HepG2 (cell line): Measurements from ENCODE around the gene AFF1. TPM values are rescaled to one million over a fixed set of nuclear protein-coding genes. Genes with fewer than 3 reads are reported as not detected.
A peak's percentile ranks its signal among the peaks of the same experiment; 100 is the strongest.

Experiments used
- BCL6 ChIP-seq: IDR thresholded peaks from 2 replicates; pipeline ENCODE4 v1.6.1; 2016; ENCODE audit warnings: missing genetic modification reagents, missing compliant biosample characterization
- ELK4 ChIP-seq: sonication (generic); formaldehyde crosslinking; IDR thresholded peaks from 2 replicates; pipeline ENCODE4 v1.9.0; 2021; ENCODE audit warnings: missing genetic modification reagents, borderline replicate concordance
- FIP1L1 ChIP-seq: fragments of 200-400 bp; formaldehyde crosslinking; IDR thresholded peaks from 2 replicates; pipeline ENCODE4 v1.6.1; 2018; ENCODE audit warnings: low read depth, mild to moderate bottlenecking, low read length, moderate library complexity, borderline replicate concordance; ENCODE audit not compliant: insufficient read depth
- HHEX ChIP-seq: IDR thresholded peaks from 2 replicates; pipeline ENCODE4 v1.6.1; 2016; ENCODE audit warnings: control low read depth
- IKZF1 ChIP-seq: fragments of 450-650 bp; IDR thresholded peaks from 2 replicates; pipeline ENCODE4 v1.7.1; 2016
- JDP2 ChIP-seq: sonication (generic); formaldehyde crosslinking; IDR thresholded peaks from 2 replicates; pipeline ENCODE4 v1.8.1; 2022; ENCODE audit warnings: missing genetic modification reagents, borderline replicate concordance
- MBD4 ChIP-seq: IDR thresholded peaks from 2 replicates; pipeline ENCODE4 v1.6.1; 2012; ENCODE audit warnings: low read length, inconsistent platforms, borderline replicate concordance
- MTA3 ChIP-seq: sonication (generic); formaldehyde crosslinking; IDR thresholded peaks from 2 replicates; pipeline ENCODE4 v1.4.0; 2020; ENCODE audit warnings: missing genetic modification reagents
- MTF2 ChIP-seq: sonication (generic); formaldehyde crosslinking; IDR thresholded peaks from 2 replicates; pipeline ENCODE4 v1.5.0; 2020; ENCODE audit warnings: missing genetic modification reagents, borderline replicate concordance
- POLR2G ChIP-seq: fragments of 200-400 bp; formaldehyde crosslinking; IDR thresholded peaks from 2 replicates; pipeline ENCODE4 v1.6.1; 2018; ENCODE audit warnings: mild to moderate bottlenecking, low read depth, low read length, moderate library complexity
- REXO4 ChIP-seq: sonication (generic); formaldehyde crosslinking; IDR thresholded peaks from 2 replicates; pipeline ENCODE4 v1.8.0; 2022; ENCODE audit warnings: missing genetic modification reagents, mild to moderate bottlenecking, borderline replicate concordance
- RFX1 ChIP-seq: fragments of 450-650 bp; IDR thresholded peaks from 2 replicates; pipeline ENCODE4 v1.6.1; 2017
- SNRNP70 ChIP-seq: fragments of 200-400 bp; formaldehyde crosslinking; IDR thresholded peaks from 2 replicates; pipeline ENCODE4 v1.6.1; 2017; ENCODE audit warnings: mild to moderate bottlenecking, low read depth, low read length, moderate library complexity
- TBP ChIP-seq: sonication (generic); formaldehyde crosslinking; IDR thresholded peaks from 2 replicates; pipeline ENCODE4 v1.5.0; 2020; ENCODE audit warnings: missing genetic modification reagents
- THYN1 ChIP-seq: sonication (generic); formaldehyde crosslinking; IDR thresholded peaks from 2 replicates; pipeline ENCODE4 v1.8.1; 2023; ENCODE audit warnings: low read depth, mild to moderate bottlenecking, moderate library complexity, missing genetic modification reagents, borderline replicate concordance
- ZBTB37 ChIP-seq: sonication (generic); formaldehyde crosslinking; IDR thresholded peaks from 2 replicates; pipeline ENCODE4 v1.4.0; 2020; ENCODE audit warnings: mild to moderate bottlenecking, missing genetic modification reagents
- ZC3H13 ChIP-seq: sonication (generic); formaldehyde crosslinking; IDR thresholded peaks from 2 replicates; pipeline ENCODE4 v1.8.1; 2023; ENCODE audit warnings: mild to moderate bottlenecking, missing genetic modification reagents, moderate library complexity
- ZFX ChIP-seq: sonication (generic); formaldehyde crosslinking; IDR thresholded peaks from 2 replicates; pipeline ENCODE4 v1.4.0; 2020; ENCODE audit warnings: mild to moderate bottlenecking, low read depth, missing genetic modification reagents, moderate library complexity
- ZNF136 ChIP-seq: sonication (generic); formaldehyde crosslinking; IDR thresholded peaks from 2 replicates; pipeline ENCODE4 v1.8.1; 2022; ENCODE audit warnings: low read depth, mild to moderate bottlenecking, moderate library complexity, missing genetic modification reagents
- ZNF225 ChIP-seq: sonication (generic); formaldehyde crosslinking; IDR thresholded peaks from 2 replicates; pipeline ENCODE4 v1.4.0; 2020; ENCODE audit warnings: mild to moderate bottlenecking, missing genetic modification reagents
- ZNF333 ChIP-seq: sonication (generic); formaldehyde crosslinking; IDR thresholded peaks from 2 replicates; pipeline ENCODE4 v1.4.0; 2020; ENCODE audit warnings: mild to moderate bottlenecking, missing genetic modification reagents, borderline replicate concordance
- ZNF460 ChIP-seq: sonication (generic); formaldehyde crosslinking; IDR thresholded peaks from 2 replicates; pipeline ENCODE4 v1.5.1; 2020; ENCODE audit warnings: missing genetic modification reagents, mild to moderate bottlenecking, borderline replicate concordance
- ZNF510 ChIP-seq: sonication (generic); formaldehyde crosslinking; IDR thresholded peaks from 2 replicates; pipeline ENCODE4 v1.4.0; 2020; ENCODE audit warnings: low read depth, mild to moderate bottlenecking, missing genetic modification reagents
- ZNF556 ChIP-seq: sonication (generic); formaldehyde crosslinking; IDR thresholded peaks from 2 replicates; pipeline ENCODE4 v1.4.0; 2020; ENCODE audit warnings: mild to moderate bottlenecking, missing genetic modification reagents, borderline replicate concordance
- ZNF572 ChIP-seq: sonication (generic); formaldehyde crosslinking; IDR thresholded peaks from 2 replicates; pipeline ENCODE4 v1.5.1; 2020; ENCODE audit warnings: mild to moderate bottlenecking, missing genetic modification reagents
- ZNF788 ChIP-seq: sonication (generic); formaldehyde crosslinking; IDR thresholded peaks from 2 replicates; pipeline ENCODE4 v1.5.0; 2020; ENCODE audit warnings: mild to moderate bottlenecking, missing genetic modification reagents, borderline replicate concordance
- polyA plus RNA-seq, 8 experiments: library from polyadenylated mRNA; depleted of rRNA in 3 of 8; stranded (reverse) in 7 of 8; unstranded in 1 of 8; fragments of >200 nt; fragmentation: Illumina TruSeq in 4 of 8; extraction: Trizol in 4 of 8; gene quantifications; 2 replicates each; pipeline versions ENCODE4 v1.2.1 to v1.2.3, GENCODE V29; 2011 to 2016; ENCODE audit warnings: low read depth in 4 of 8, missing spikeins in 1 of 8, mixed read lengths in 1 of 8; ENCODE audit not compliant: insufficient read depth in 1 of 8
- total RNA-seq, 5 experiments: library from RNA; depleted of rRNA; stranded (reverse); fragments of >200 nt; fragmentation: Illumina TruSeq; extraction: Trizol; gene quantifications; 2 replicates each; pipeline ENCODE4 v1.2.3, GENCODE V29; 2016; ENCODE audit warnings: low read depth in 1 of 5
- TF ChIP-seq, protein P1 (sequence below): IDR thresholded peaks from 2 replicates; pipeline ENCODE4 v1.6.1; 2016; ENCODE audit warnings: mild to moderate bottlenecking, missing biosample characterization, missing genetic modification reagents
- TF ChIP-seq, protein P2 (sequence below): sonication (generic); formaldehyde crosslinking; IDR thresholded peaks from 2 replicates; pipeline ENCODE4 v1.4.0; 2020; ENCODE audit warnings: missing genetic modification reagents

The AFF1 gene
- total and polyA plus RNA-seq, 2 of the 13 experiments (the other 11 are each of a cell fraction or from before 2014, with no cell fraction given): 15.5 to 15.9 TPM

GRCh38 chr4:87006676-87007527 is 72.1 kb downstream of the AFF1 start (continued):
- TF ChIP-seq ELK4: no peak
- TF ChIP-seq POLR2G: peak; percentile 100
- peak; percentile 47; the same call in 1 of the 2 replicates for TF ChIP-seq ZNF788 (CRISPR knock-in tag)
- TF ChIP-seq ZNF333 (CRISPR knock-in tag): no peak
- peak; percentile 84 for TF ChIP-seq ZNF572 (CRISPR knock-in tag)
- TF ChIP-seq ZBTB37: no peak
- TF ChIP-seq RFX1: no peak
- no peak for TF ChIP-seq THYN1
- no peak for TF ChIP-seq MBD4
- TF ChIP-seq, protein P1, sequence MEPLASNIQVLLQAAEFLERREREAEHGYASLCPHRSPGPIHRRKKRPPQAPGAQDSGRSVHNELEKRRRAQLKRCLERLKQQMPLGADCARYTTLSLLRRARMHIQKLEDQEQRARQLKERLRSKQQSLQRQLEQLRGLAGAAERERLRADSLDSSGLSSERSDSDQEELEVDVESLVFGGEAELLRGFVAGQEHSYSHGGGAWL: peak; percentile 74; the same call in 1 of the 2 replicates
- no peak for TF ChIP-seq REXO4
- TF ChIP-seq BCL6 (CRISPR knock-in tag): peak; percentile 51
- peak; percentile 23; the same call in 1 of the 2 replicates for TF ChIP-seq MTF2 (CRISPR knock-in tag)
- TF ChIP-seq ZNF460: peak; percentile 5; the same call in 1 of the 2 replicates
- no peak for TF ChIP-seq IKZF1
- no peak for TF ChIP-seq HHEX (CRISPR knock-in tag)
- TF ChIP-seq ZC3H13 (CRISPR knock-in tag): peak; percentile 56; the same call in 1 of the 2 replicates
- no peak for TF ChIP-seq SNRNP70
- peak; percentile 77 for TF ChIP-seq ZFX
- TF ChIP-seq ZNF510 (CRISPR knock-in tag): no peak
- no peak; the same call in 1 of the 2 replicates for TF ChIP-seq ZNF225 (CRISPR knock-in tag)
- TF ChIP-seq, protein P2, sequence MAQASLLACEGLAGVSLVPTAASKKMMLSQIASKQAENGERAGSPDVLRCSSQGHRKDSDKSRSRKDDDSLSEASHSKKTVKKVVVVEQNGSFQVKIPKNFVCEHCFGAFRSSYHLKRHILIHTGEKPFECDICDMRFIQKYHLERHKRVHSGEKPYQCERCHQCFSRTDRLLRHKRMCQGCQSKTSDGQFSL (CRISPR knock-in tag): no peak
- TF ChIP-seq TBP: no peak
- TF ChIP-seq MTA3 (CRISPR knock-in tag): no peak
- TF ChIP-seq FIP1L1: no peak
- TF ChIP-seq ZNF136: peak; percentile 68; the same call in 1 of the 2 replicates
- peak; percentile 46; the same call in 1 of the 2 replicates for TF ChIP-seq ZNF556
- TF ChIP-seq JDP2 (CRISPR knock-in tag): no peak
